SK-N-SH (cell line): ENCODE measurements around the gene ADRB2. TPM values are rescaled to one million over a fixed set of nuclear protein-coding genes. Genes with fewer than 3 reads are reported as not detected.

Source experiments
- CTCF ChIA-PET: fragments of 300-600, 350-600 bp; formaldehyde crosslinking; extraction: SDS; loops from one replicate; lab custom pipeline; 2021; lab: Yijun Ruan, JAX
- POLR2A ChIA-PET: fragments of 350-600 bp; sonication (Branson Sonifier 250); formaldehyde crosslinking; extraction: SDS; loops from one replicate; lab custom pipeline; 2020; ENCODE audit warnings: antibody characterized with exemption, inconsistent platforms; lab: Yijun Ruan, JAX
- DNase-seq: peaks from one replicate; pipeline ENCODE4 v3.0.0; 2012
- H2AFZ ChIP-seq: fragments of 200-600 bp; sonication (generic); 2 replicates; pipeline ENCODE4 v1.8.1; 2016; ENCODE audit warnings: antibody characterized with exemption, mild to moderate bottlenecking, low read depth
- H3F3A ChIP-seq: fragments of 200-600 bp; sonication (generic); replicated peaks from 2 replicates; pipeline ENCODE3; 2016; ENCODE audit warnings: antibody characterized with exemption, mild to moderate bottlenecking; ENCODE audit not compliant: insufficient read depth
- H3K27ac ChIP-seq, 2 experiments: fragments of 200-500 bp in 1 of 2; fragments of 200-600 bp in 1 of 2; sonication (Bioruptor generic) in 1 of 2; sonication (generic), shearing (Covaris generic) in 1 of 2; 2 replicates each; pipeline versions ENCODE4 v1.5.1 to v1.6.1; 2014 to 2016; ENCODE audit warnings: low read depth in 2 of 2, inconsistent platforms in 1 of 2, low read length in 1 of 2, mild to moderate bottlenecking in 1 of 2, mixed read lengths in 1 of 2
- H3K27me3 ChIP-seq: fragments of 200-600 bp; sonication (generic), shearing (Covaris generic); 2 replicates; pipeline ENCODE4 v1.6.1; 2016; ENCODE audit warnings: mixed run types; ENCODE audit not compliant: insufficient read depth
- H3K36me3 ChIP-seq, 2 experiments: fragments of 200-500 bp in 1 of 2; fragments of 200-600 bp in 1 of 2; sonication (Bioruptor generic) in 1 of 2; sonication (generic) in 1 of 2; replicated peaks in 1 of 2; 2 replicates each; pipeline versions ENCODE3 to v1.5.1; 2014 to 2016; ENCODE audit warnings: low read length in 1 of 2, mild to moderate bottlenecking in 1 of 2; ENCODE audit not compliant: insufficient read depth in 2 of 2, control insufficient read depth in 1 of 2
- H3K4me1 ChIP-seq, 2 experiments: fragments of 200-500 bp in 1 of 2; fragments of 200-600 bp in 1 of 2; sonication (Bioruptor generic) in 1 of 2; sonication (generic), shearing (Covaris generic) in 1 of 2; 2 replicates each; pipeline versions ENCODE4 v1.5.1 to v1.6.1; 2014 to 2016; ENCODE audit warnings: low read depth in 1 of 2, low read length in 1 of 2, mixed run types in 1 of 2; ENCODE audit not compliant: insufficient read depth in 2 of 2, control insufficient read depth in 1 of 2
- H3K4me2 ChIP-seq: fragments of 200-600 bp; sonication (generic), shearing (Covaris generic); 2 replicates; pipeline ENCODE4 v1.6.1; 2017; ENCODE audit warnings: mixed run types
- H3K4me3 ChIP-seq, 2 experiments: fragments of 200-500 bp in 1 of 2; fragments of 200-600 bp in 1 of 2; sonication (Bioruptor generic) in 1 of 2; sonication (generic), shearing (Covaris generic) in 1 of 2; 2 replicates each; pipeline versions ENCODE4 v1.5.1 to v1.8.1; 2014 to 2016; ENCODE audit warnings: low read depth in 2 of 2, inconsistent platforms in 1 of 2, low read length in 1 of 2, mild to moderate bottlenecking in 1 of 2, mixed read lengths in 1 of 2, moderate library complexity in 1 of 2
- H3K79me2 ChIP-seq: fragments of 200-600 bp; sonication (generic); 2 replicates; pipeline ENCODE4 v1.8.1; 2017; ENCODE audit warnings: mild to moderate bottlenecking; ENCODE audit not compliant: insufficient read depth
- H3K9ac ChIP-seq: fragments of 200-600 bp; sonication (generic); 2 replicates; pipeline ENCODE4 v1.6.1; 2017; ENCODE audit warnings: mixed run types
- H3K9me2 ChIP-seq: fragments of 200-600 bp; sonication (generic); 2 replicates; pipeline ENCODE4 v1.6.1; 2017; ENCODE audit warnings: mixed run types
- H3K9me3 ChIP-seq: fragments of 200-600 bp; sonication (generic); 2 replicates; pipeline ENCODE4 v1.6.1; 2017; ENCODE audit warnings: mixed run types, mild to moderate bottlenecking, moderate library complexity
- H4K20me1 ChIP-seq: fragments of 200-600 bp; sonication (generic); 2 replicates; pipeline ENCODE4 v1.6.1; 2017; ENCODE audit warnings: mild to moderate bottlenecking, mixed run types; ENCODE audit not compliant: insufficient read depth
- CHD2 ChIP-seq: fragments of 150-350 bp; IDR thresholded peaks from 2 replicates; pipeline ENCODE4 v1.6.1; 2018; ENCODE audit warnings: low read length; ENCODE audit not compliant: partially characterized antibody
- CTCF ChIP-seq: fragments of 200-600 bp; sonication (generic); IDR thresholded peaks from 2 replicates; pipeline ENCODE4 v1.6.1; 2017; ENCODE audit warnings: antibody characterized with exemption, mild to moderate bottlenecking, moderate library complexity
- EP300 ChIP-seq, 2 experiments: IDR thresholded peaks; 2 replicates each; pipeline versions ENCODE4 v1.4.0 to v1.6.1; 2012; ENCODE audit warnings: borderline replicate concordance in 1 of 2, low read depth in 1 of 2, low read length in 1 of 2
- FOXM1 ChIP-seq: IDR thresholded peaks from 2 replicates; pipeline ENCODE4 v1.4.0; 2012; ENCODE audit warnings: low read depth, mild to moderate bottlenecking
- GABPA ChIP-seq: IDR thresholded peaks from 2 replicates; pipeline ENCODE4 v1.4.0; 2012; ENCODE audit warnings: low read depth, mild to moderate bottlenecking
- MEF2A ChIP-seq: IDR thresholded peaks from 2 replicates; pipeline ENCODE4 v1.4.0; 2012; ENCODE audit warnings: low read depth, borderline replicate concordance
- MXI1 ChIP-seq: IDR thresholded peaks from 2 replicates; pipeline ENCODE4 v1.6.1; 2012; ENCODE audit warnings: mild to moderate bottlenecking, low read depth, low read length, improper control_type of control experiment
- NFIC ChIP-seq: IDR thresholded peaks from 2 replicates; pipeline ENCODE4 v1.4.0; 2012; ENCODE audit warnings: borderline replicate concordance
- RAD21 ChIP-seq: IDR thresholded peaks from 2 replicates; pipeline ENCODE4 v1.6.1; 2012; ENCODE audit warnings: mild to moderate bottlenecking, low read length
- RCOR1 ChIP-seq: fragments of 150-350 bp; IDR thresholded peaks from 2 replicates; pipeline ENCODE4 v1.6.1; 2017; ENCODE audit warnings: antibody characterized with exemption, low read length
- REST ChIP-seq: IDR thresholded peaks from 2 replicates; pipeline ENCODE4 v1.6.1; 2012; ENCODE audit warnings: mild to moderate bottlenecking, low read depth, low read length, moderate library complexity
- RFX5 ChIP-seq: IDR thresholded peaks from 2 replicates; pipeline ENCODE4 v1.6.1; 2012; ENCODE audit warnings: mild to moderate bottlenecking, improper control_type of control experiment, low read length
- RXRA ChIP-seq: IDR thresholded peaks from 2 replicates; pipeline ENCODE4 v1.4.0; 2012; ENCODE audit warnings: low read depth, mild to moderate bottlenecking, borderline replicate concordance
- TAF1 ChIP-seq: IDR thresholded peaks from 2 replicates; pipeline ENCODE4 v1.6.1; 2012; ENCODE audit warnings: low read depth, mild to moderate bottlenecking, low read length, moderate library complexity, borderline replicate concordance
- TCF12 ChIP-seq: IDR thresholded peaks from 2 replicates; pipeline ENCODE4 v1.4.0; 2012
- TEAD4 ChIP-seq: IDR thresholded peaks from 2 replicates; pipeline ENCODE4 v1.4.0; 2012; ENCODE audit warnings: mild to moderate bottlenecking, borderline replicate concordance; ENCODE audit not compliant: insufficient read depth
- USF1 ChIP-seq: IDR thresholded peaks from 2 replicates; pipeline ENCODE4 v1.4.0; 2012; ENCODE audit warnings: low read depth, borderline replicate concordance
- USF2 ChIP-seq: fragments of 150-350 bp; IDR thresholded peaks from 2 replicates; pipeline ENCODE4 v1.6.1; 2017; ENCODE audit warnings: antibody characterized with exemption, low read length, low read depth, borderline replicate concordance
- YY1 ChIP-seq: IDR thresholded peaks from 2 replicates; pipeline ENCODE4 v1.4.0; 2012; ENCODE audit warnings: low read depth, mild to moderate bottlenecking
- WGBS: methylation state at CpG from one replicate; pipeline ENCODE4 v1.1.6; 2017; ENCODE audit warnings: low lambda C conversion rate; 5-methylcytosine and 5-hydroxymethylcytosine counted together
- polyA plus RNA-seq, 3 experiments: library from polyadenylated mRNA; depleted of rRNA; stranded (reverse); fragments of >200 nt; gene quantifications; 2 replicates each; pipeline ENCODE4 v1.2.3, GENCODE V29; 2012

The ADRB2 gene
- polyA plus RNA-seq, 1 of the 3 experiments (the other 2 are of a cell fraction): 1.0 TPM

GRCh38 chr5:148834689-148835088 is 8.3 kb downstream of the ADRB2 start:
- TF ChIP-seq USF1: no peak
- Histone ChIP-seq H3K4me1 (no peaks in the 10 kb centered on the region), H3K27ac (no peak overlapping the region), H3K9me2 (no peaks in the 10 kb centered on the region), H3K79me2 (peaks cover 12% of the 10 kb centered on the region; the same call in 1 of the 2 replicates), H3K4me2 (no peak overlapping the region), H4K20me1 (no peaks in the 10 kb centered on the region; the same call in 1 of the 2 replicates), H3F3A (peaks cover 6% of the 10 kb centered on the region), H3K9ac (no peak overlapping the region), H3K9me3 (no peaks in the 10 kb centered on the region), H3K36me3 (peaks cover 0 to 3% of the 10 kb centered on the region in 2 experiments), H2AFZ (no peak overlapping the region), H3K4me3 (no peak overlapping the region), H3K27me3 (no peaks in the 10 kb centered on the region)
- 96% methylated on average over 4 of the region's 4 CpGs for WGBS
- POLR2A ChIA-PET: no interaction called here
- CTCF ChIA-PET: interaction anchor here (0.7 to 1.2 kb wide), 2 partner anchors 26 to 93 kb away, joined by 3 read pairs; no protein-coding TSS in a partner anchor
- no peak for DNase-seq

- Histone ChIP-seq H3K9me2 (no peaks in the 10 kb centered on the region), H3K4me1 (no peaks in the 10 kb centered on the region), H3K27ac (no peak overlapping the region), H3K9ac (no peak overlapping the region), H3K36me3 (peaks cover 0 to 3% of the 10 kb centered on the region in 2 experiments), H3K9me3 (no peaks in the 10 kb centered on the region), H3F3A (peaks cover 6% of the 10 kb centered on the region), H2AFZ (no peak overlapping the region), H3K79me2 (peaks cover under 1% of the 10 kb centered on the region; the same call in 1 of the 2 replicates), H4K20me1 (no peaks in the 10 kb centered on the region), H3K27me3 (no peaks in the 10 kb centered on the region), H3K4me2 (no peak overlapping the region), H3K4me3 (no peak overlapping the region)
- ChIA-PET POLR2A (no interaction called here), CTCF (interaction anchor here (1.6 kb wide), 1 partner anchor 16 kb away, joined by 4 read pairs; no protein-coding TSS in a partner anchor)
- WGBS: 83% methylated on average over 11 of the region's 11 CpGs
- DNase-seq: no peak
- TF ChIP-seq RCOR1 (no peak), MEF2A (no peak), TCF12 (no peak), TEAD4 (no peak), RXRA (no peak), MXI1 (no peak), NFIC (no peak), YY1 (no peak), RFX5 (no peak), REST (no peak), GABPA (no peak), USF2 (no peak), FOXM1 (no peak), CHD2 (no peak), EP300 (IDR thresholded peaks at IDR 0.05; ENCODE audit: borderline replicate concordance in 1 of 2, low read depth in 1 of 2, low read length in 1 of 2) (no peak), RAD21 (no peak), CTCF (no peak), TAF1 (no peak)
Measured at GRCh38 chr5:148836272-148837250, 10.2 kb downstream of the ADRB2 start.
